GM21526 (cell line): ENCODE data around the gene A1BG.

ENCODE experiments used
- ATAC-seq: cut with Tn5 transposase; IDR thresholded peaks from one replicate; pipeline ENCODE4 v1.9.1; 2021; ENCODE audit warnings: moderate library complexity; ENCODE audit not compliant: unreplicated experiment, low FRiP score

A1BG gene

GRCh38 chr19:58352760-58353671, at the start of gene A1BG:
Gene A1BG, minus strand, starts transcription at chr19:58353492. Its CDS starts 55 bp downstream, at chr19:58353437.
- ATAC-seq: no peak

- no peak for ATAC-seq
These were observed 48.6 kb upstream of the A1BG start for GRCh38 chr19:58401840-58402421.

GRCh38 chr19:58400916-58401839, 47.9 kb upstream of the A1BG start:
- peak; percentile 92 for ATAC-seq

- no peak for ATAC-seq
These were observed 47.1 kb upstream of the A1BG start for GRCh38 chr19:58400316-58400915.

- no peak for ATAC-seq
These were observed 46.6 kb upstream of the A1BG start for GRCh38 chr19:58399903-58400302.

- ATAC-seq: no peak
These were observed 45.3 kb upstream of the A1BG start for GRCh38 chr19:58398545-58398944.

- no peak for ATAC-seq
These were observed 44.8 kb upstream of the A1BG start for GRCh38 chr19:58398087-58398486.

GRCh38 chr19:58397533-58398037, 44.3 kb upstream of the A1BG start:
- ATAC-seq: no peak

GRCh38 chr19:58396691-58397532, 43.6 kb upstream of the A1BG start:
- ATAC-seq: no peak

- ATAC-seq: no peak
These were observed 42.8 kb upstream of the A1BG start for GRCh38 chr19:58395979-58396627.

- ATAC-seq: no peak
These were observed 42.1 kb upstream of the A1BG start, which contains the start of gene RNF225 for GRCh38 chr19:58395220-58395978. Gene RNF225, plus strand, starts transcription at chr19:58395656. Its CDS starts 434 bp downstream, at chr19:58396090.

- ATAC-seq: no peak
These were observed 41.5 kb upstream of the A1BG start for GRCh38 chr19:58394821-58395219.

GRCh38 chr19:58393725-58394033, 40.4 kb upstream of the A1BG start:
- ATAC-seq: no peak

GRCh38 chr19:58392945-58393724, 39.8 kb upstream of the A1BG start:
- no peak for ATAC-seq

GRCh38 chr19:58388175-58388526, 34.9 kb upstream of the A1BG start:
- ATAC-seq: no peak

- no peak for ATAC-seq
These were observed 34.3 kb upstream of the A1BG start for GRCh38 chr19:58387338-58388174.
